Vagina (tissue), 2 donors: Measurements from ENCODE around the gene ZNF423.

ENCODE experiments used
- POLR2A ChIP-seq, 2 donors: fragments of 450-650 bp; IDR thresholded peaks; one replicate each; pipeline ENCODE4 v1.6.1; 2017; ENCODE audit warnings: antibody characterized with exemption in 2 of 2, mild to moderate bottlenecking in 2 of 2, moderate library complexity in 2 of 2
- POLR2AphosphoS5 ChIP-seq, 2 donors: sonication (generic); formaldehyde crosslinking; IDR thresholded peaks; one replicate each; pipeline ENCODE4 v1.9.0; 2017; ENCODE audit warnings: antibody characterized with exemption in 2 of 2, mild to moderate bottlenecking in 2 of 2, low read depth in 1 of 2; ENCODE audit not compliant: insufficient read depth in 1 of 2
- TF ChIP-seq, protein P1 (sequence below), 3 experiments: fragments of 450-650 bp in 2 of 3; fragments of 200-600 bp in 1 of 3; sonication (generic) in 1 of 3; IDR thresholded peaks; one replicate each; pipeline ENCODE4 v1.5.1; 2017 to 2019; ENCODE audit warnings: antibody characterized with exemption in 3 of 3, mild to moderate bottlenecking in 2 of 3, moderate library complexity in 2 of 3

DNA sequence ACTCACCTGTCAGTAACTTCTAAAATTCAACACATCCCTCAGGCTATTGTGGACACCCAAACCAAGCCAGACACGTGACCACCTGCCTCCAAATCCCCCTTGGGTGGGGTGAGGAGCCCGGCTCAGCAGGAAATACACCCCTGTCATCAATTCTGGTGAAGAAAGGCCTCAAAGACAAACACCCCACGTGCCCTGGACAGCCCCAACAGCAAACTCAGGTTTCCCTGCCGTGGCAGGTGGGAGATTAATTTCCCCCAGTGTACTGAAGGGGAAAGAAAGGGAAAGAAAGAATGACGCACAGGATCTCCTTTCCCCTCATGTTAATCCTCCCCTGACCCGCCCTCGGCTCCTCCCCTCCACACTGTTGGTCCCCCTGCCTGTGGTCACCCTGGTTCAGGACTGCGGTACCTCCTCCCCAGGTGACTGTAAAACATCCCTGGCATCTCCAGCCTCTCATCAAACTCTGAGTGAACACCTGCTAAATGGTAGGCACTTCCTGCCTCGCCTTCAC lies 98.3 kb downstream of the ZNF423 start:
- TF ChIP-seq, protein P1, sequence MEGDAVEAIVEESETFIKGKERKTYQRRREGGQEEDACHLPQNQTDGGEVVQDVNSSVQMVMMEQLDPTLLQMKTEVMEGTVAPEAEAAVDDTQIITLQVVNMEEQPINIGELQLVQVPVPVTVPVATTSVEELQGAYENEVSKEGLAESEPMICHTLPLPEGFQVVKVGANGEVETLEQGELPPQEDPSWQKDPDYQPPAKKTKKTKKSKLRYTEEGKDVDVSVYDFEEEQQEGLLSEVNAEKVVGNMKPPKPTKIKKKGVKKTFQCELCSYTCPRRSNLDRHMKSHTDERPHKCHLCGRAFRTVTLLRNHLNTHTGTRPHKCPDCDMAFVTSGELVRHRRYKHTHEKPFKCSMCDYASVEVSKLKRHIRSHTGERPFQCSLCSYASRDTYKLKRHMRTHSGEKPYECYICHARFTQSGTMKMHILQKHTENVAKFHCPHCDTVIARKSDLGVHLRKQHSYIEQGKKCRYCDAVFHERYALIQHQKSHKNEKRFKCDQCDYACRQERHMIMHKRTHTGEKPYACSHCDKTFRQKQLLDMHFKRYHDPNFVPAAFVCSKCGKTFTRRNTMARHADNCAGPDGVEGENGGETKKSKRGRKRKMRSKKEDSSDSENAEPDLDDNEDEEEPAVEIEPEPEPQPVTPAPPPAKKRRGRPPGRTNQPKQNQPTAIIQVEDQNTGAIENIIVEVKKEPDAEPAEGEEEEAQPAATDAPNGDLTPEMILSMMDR (IDR thresholded peaks at IDR 0.05), result no peak
- TF ChIP-seq POLR2AphosphoS5 (IDR thresholded peaks at IDR 0.05; ENCODE audit: insufficient read depth in 1 of 2, low read depth in 1 of 2), result no peak
- no peak for TF ChIP-seq POLR2A (IDR thresholded peaks at IDR 0.05)
